HUES64 (cell line): ENCODE measurements around the gene SH2D3A.
"Not testable (repeated sequence)": the region's sequence is repeated elsewhere in the genome, so short reads cannot be mapped to it uniquely, and the experiment has no call there.

ENCODE experiments used
- H3K27ac ChIP-seq: 2 replicates; pipeline ENCODE4 v1.7.0; 2013; ENCODE audit warnings: low read depth, low read length, inconsistent platforms
- H3K27me3 ChIP-seq: 2 replicates; pipeline ENCODE4 v1.6.1; 2013; ENCODE audit warnings: mild to moderate bottlenecking, low read length; ENCODE audit not compliant: insufficient read depth
- H3K36me3 ChIP-seq: 2 replicates; pipeline ENCODE4 v1.6.1; 2013; ENCODE audit warnings: mild to moderate bottlenecking, low read length; ENCODE audit not compliant: insufficient read depth
- H3K4me1 ChIP-seq: 2 replicates; pipeline ENCODE4 v1.6.1; 2013; ENCODE audit warnings: mild to moderate bottlenecking, low read length, moderate library complexity; ENCODE audit not compliant: insufficient read depth
- H3K4me3 ChIP-seq: 2 replicates; pipeline ENCODE4 v1.5.1; 2013; ENCODE audit warnings: mild to moderate bottlenecking, low read length, moderate library complexity
- H3K9ac ChIP-seq: 2 replicates; pipeline ENCODE4 v1.6.1; 2013; ENCODE audit warnings: mild to moderate bottlenecking, low read depth, low read length
- H3K9me3 ChIP-seq: 2 replicates; pipeline ENCODE4 v1.6.1; 2013; ENCODE audit warnings: low read depth, low read length; ENCODE audit not compliant: insufficient read depth
- WGBS: fragments of 150-250, 120-280 bp; methylation state at CpG from one replicate; pipeline ENCODE4 v1.1.7; 2013; ENCODE audit warnings: missing lambda C conversion rate; 5-methylcytosine and 5-hydroxymethylcytosine counted together

Gene SH2D3A

DNA sequence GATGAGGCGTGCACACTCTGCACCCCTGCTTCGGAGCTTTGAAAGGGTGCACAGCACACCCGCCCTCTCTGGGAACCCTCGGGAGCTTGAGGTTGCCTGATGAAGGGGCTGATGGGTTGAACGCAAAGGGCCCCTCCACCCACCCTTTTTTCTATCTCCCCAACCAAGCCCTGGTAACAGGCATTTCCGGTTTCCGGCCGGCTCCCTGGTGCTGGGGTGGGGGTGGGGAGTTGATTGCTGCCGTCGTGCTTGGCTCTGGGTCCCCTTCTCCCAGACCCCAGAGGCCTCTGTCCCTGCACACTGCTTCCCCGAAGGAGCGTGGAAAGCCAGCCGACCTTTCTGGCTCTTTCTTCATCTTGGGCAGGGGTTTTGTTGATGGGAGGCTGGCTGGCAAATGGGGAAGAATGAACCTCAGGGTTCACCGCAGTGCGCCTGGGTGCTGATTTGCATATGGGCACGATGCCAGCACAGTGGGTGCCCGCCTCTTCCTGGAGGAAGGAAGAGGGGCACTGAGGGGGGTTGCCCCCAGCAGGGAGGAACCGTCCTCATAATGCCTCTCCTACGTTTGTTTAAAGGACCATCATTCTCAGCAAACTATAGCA, 34.4 kb upstream of the SH2D3A start:
- no peak overlapping the region for H3K4me3 ChIP-seq
- peaks cover 38% of the 10 kb centered on the region for H3K9me3 ChIP-seq
- WGBS, result 84% methylated on average over 14 of the region's 19 CpGs
- no peaks in the 10 kb centered on the region for H3K27me3 ChIP-seq
- H3K4me1 ChIP-seq, result no peaks in the 10 kb centered on the region
- no peak overlapping the region for H3K27ac ChIP-seq
- H3K9ac ChIP-seq, result no peak overlapping the region
- H3K36me3 ChIP-seq, result no peaks in the 10 kb centered on the region

DNA sequence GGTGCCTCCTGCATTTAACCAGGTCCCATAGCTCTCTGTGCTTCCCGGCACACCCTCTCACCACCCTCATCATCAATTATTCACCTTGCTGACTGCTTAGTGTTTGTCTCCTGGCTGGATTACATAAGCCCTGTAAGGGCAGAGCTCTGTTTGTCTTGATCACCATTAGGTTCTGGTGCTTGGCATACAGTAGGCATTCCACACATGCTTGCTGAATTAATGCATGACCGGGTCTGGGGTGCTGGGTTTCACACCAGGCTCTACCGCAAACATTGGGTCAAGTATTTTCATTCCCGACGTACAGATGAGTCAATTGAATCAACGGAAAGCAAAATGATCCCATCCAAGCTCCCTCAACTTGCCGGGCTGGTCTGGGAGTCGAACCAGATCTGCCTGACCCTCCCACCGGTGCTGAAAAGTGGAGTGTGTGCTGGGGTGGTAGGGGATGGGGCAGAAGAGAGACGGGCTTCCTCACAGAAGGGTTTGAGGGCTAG, 33.8 kb upstream of the SH2D3A start:
- Histone ChIP-seq H3K27me3 (no peaks in the 10 kb centered on the region), H3K9me3 (peaks cover 38% of the 10 kb centered on the region), H3K4me3 (no peak overlapping the region), H3K27ac (no peak overlapping the region), H3K36me3 (no peaks in the 10 kb centered on the region), H3K4me1 (no peaks in the 10 kb centered on the region), H3K9ac (no peak overlapping the region)
- 88% methylated on average over 10 of the region's 10 CpGs for WGBS

DNA sequence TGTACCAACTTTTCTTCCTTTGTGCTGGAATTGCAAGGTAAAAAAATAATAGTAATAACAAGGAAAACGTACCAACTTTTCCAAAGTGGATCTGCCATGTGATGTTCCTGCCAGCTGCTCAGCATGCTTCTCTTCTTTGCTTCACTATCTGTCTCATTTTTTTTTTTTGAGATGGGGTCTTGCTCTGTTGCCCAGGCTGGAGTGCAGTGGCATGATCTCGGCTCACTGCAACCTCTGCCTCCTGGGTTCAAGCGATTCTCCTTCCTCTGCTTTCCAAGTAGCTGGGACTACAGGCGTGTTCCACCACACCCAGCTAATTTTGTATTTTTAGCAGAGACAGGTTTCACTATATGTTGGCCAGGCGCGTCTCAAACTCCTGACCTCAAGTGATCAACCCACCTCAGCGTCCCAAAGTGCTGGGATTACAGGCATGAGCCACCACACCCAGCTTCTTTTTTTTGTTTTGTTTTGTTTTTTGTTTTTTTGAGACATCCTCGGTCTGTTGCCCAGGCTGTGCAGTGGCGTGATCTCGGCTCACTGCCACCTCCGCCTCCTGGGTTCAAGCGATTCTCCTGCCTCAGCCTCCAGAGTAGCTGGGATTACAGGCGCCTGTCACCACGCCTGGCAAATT, 33.0 kb upstream of the SH2D3A start:
- not testable (repeated sequence) for H3K4me1 ChIP-seq, H3K4me3 ChIP-seq, H3K27ac ChIP-seq, H3K27me3 ChIP-seq, H3K36me3 ChIP-seq, H3K9ac ChIP-seq
- WGBS, result 84% methylated on average over 14 of the region's 14 CpGs
- H3K9me3 ChIP-seq, result peaks cover 38% of the 10 kb centered on the region

DNA sequence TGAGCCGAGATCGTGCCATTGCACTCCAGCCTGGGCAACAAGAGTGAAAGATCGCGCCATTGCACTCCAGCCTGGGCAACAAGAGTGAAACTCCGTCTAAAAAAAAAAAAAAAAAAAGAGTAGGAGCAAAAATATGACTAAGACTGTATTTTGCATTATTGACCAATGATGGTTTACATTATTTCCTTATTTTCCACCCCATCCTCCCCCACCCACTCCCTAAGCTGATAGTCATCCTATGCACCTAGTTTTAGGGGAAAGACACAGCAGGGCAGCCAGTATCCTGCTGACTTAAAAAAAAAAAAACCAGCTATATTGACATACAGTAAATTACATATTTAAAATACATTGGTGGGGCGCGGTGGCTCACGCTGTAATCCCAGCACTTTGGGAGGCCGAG, 30.4 kb upstream of the SH2D3A start:
- no peak overlapping the region for H3K27ac ChIP-seq
- H3K4me3 ChIP-seq, result no peak overlapping the region
- no peaks in the 10 kb centered on the region for H3K4me1 ChIP-seq
- no peaks in the 10 kb centered on the region for H3K27me3 ChIP-seq
- no peaks in the 10 kb centered on the region for H3K36me3 ChIP-seq
- H3K9ac ChIP-seq, result no peak overlapping the region
- 89% methylated on average over 9 of the region's 9 CpGs for WGBS
- H3K9me3 ChIP-seq, result peaks cover 46% of the 10 kb centered on the region

DNA sequence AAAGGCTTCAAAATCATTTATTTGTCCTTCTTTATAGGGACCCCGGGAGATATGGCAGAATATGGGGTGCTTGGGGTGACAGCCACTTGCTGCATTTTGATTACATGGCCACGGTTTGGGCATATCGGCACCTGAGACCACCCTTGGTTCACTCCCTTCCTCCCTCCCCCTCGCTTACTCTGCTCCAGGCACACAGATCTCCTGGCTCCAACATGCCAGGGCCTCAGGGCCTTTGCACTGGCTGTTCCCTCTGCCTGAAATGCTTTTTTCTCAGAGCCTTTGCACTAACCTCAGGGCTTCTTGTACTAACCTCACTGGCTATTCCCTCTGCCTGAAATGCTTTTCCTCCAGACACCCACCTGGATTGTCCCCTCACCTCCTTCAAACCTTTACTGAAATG, 29.0 kb upstream of the SH2D3A start:
- Histone ChIP-seq H3K9ac (no peak overlapping the region), H3K4me3 (no peak overlapping the region), H3K36me3 (no peaks in the 10 kb centered on the region), H3K27ac (no peak overlapping the region), H3K4me1 (no peaks in the 10 kb centered on the region), H3K9me3 (peaks cover 51% of the 10 kb centered on the region), H3K27me3 (no peaks in the 10 kb centered on the region)
- WGBS, result 80% methylated on average over 4 of the region's 4 CpGs

DNA sequence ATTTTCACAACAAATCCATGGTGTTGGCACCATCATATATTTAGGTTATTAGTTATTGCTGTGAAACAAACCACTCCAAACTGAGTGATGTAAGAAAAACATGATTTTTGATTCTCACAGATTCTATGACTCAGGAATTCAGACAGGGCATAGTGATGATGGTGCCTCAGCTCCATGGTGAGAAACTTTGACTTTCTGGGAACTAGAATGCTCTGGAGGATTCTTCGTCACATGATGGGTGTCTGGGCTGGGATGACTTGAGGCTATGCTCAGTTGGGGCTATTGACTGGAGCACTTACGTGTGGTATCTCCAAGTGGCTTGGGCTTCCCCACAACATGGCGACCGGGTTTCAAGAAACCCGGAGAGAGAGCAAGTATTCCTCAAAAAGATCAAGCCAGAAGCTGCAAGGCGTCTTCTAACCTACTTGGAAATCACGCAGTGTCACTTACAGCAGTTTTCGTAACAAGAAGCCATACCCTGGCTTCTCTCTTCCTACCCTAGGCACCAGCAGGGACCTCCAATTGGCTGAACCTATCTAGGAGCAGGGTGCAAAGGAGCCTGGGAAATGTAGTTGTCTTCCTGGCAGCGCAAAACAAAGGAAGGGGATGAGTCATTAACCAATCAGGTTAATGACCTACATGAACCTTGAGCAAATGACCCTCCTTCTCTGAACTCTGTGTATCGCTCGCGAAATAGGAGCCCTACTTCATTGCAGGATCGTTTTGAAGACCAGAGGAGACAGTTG, 27.6 kb upstream of the SH2D3A start:
- Histone ChIP-seq H3K27ac (no peak overlapping the region), H3K9ac (no peak overlapping the region), H3K4me3 (no peak overlapping the region), H3K36me3 (no peaks in the 10 kb centered on the region), H3K9me3 (peaks cover 55% of the 10 kb centered on the region), H3K4me1 (no peaks in the 10 kb centered on the region), H3K27me3 (no peaks in the 10 kb centered on the region)
- 86% methylated on average over 13 of the region's 13 CpGs for WGBS

DNA sequence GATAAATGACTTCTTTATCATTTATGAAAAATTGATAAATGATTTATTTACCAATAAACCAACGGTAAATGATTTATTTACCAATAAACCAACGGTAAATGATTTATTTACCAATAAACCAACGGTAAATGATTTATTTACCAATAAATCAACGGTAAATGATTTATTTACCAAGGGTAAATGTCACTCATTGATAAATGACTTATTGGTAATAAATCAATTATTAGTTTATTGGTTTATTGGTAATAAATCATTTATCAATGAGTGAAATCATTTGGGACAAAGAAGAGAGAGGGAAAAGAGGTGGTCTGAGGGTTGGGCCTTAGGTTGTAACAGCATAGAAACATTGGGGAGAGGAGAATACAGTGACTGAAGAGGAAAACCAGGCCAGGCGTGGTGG, 26.7 kb upstream of the SH2D3A start:
- peaks cover 57% of the 10 kb centered on the region for H3K9me3 ChIP-seq
- no peak overlapping the region for H3K4me3 ChIP-seq
- 75% methylated on average over 4 of the region's 5 CpGs for WGBS
- no peak overlapping the region for H3K27ac ChIP-seq
- H3K9ac ChIP-seq, result no peak overlapping the region
- no peaks in the 10 kb centered on the region for H3K36me3 ChIP-seq
- no peaks in the 10 kb centered on the region for H3K4me1 ChIP-seq
- no peaks in the 10 kb centered on the region for H3K27me3 ChIP-seq

DNA sequence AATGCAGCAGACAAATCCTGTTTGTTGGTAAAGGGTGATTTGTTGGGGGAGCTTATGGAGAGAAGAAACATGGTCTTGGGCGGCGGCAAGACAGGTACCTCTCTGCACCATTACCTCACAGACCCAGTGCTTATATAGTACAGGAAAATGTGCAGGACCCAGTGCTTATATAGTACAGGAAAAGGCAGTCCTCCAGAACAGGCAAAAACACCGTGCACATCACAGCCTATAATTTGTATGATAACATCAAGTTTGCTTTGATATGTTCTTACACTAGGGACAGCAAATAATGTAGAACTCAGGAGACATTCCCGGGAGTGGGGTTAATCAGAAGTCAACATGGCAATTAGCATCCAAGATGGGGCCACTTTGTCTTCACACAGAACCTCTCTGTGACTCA, 26.2 kb upstream of the SH2D3A start:
- no peak overlapping the region for H3K4me3 ChIP-seq
- no peaks in the 10 kb centered on the region for H3K4me1 ChIP-seq
- WGBS, result 77% methylated on average over 1 of the region's 4 CpGs
- H3K9ac ChIP-seq, result no peak overlapping the region
- no peak overlapping the region for H3K27ac ChIP-seq
- no peaks in the 10 kb centered on the region for H3K27me3 ChIP-seq
- H3K9me3 ChIP-seq, result peaks cover 63% of the 10 kb centered on the region
- H3K36me3 ChIP-seq, result no peaks in the 10 kb centered on the region

DNA sequence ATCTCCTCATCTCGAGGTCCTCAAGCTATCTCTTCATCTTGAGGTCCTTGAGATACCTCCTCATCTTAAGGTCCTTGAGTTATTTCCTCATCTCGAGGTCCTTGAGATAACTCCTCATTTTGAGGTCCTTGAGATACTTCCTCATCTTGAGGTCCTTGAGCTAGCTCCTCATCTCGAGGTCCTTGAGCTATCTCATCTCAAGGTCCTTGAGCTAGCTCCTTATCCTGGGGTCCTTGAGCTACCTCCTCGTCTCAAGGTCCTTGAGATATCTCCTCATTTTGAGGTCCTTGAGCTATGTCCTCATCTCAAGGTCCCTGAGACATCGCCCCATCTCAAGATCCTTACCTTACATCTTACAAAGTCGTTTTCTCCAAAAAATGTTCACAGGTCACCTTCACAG, 24.0 kb upstream of the SH2D3A start:
- H3K9ac ChIP-seq, result no peak overlapping the region
- 50% methylated on average over 6 of the region's 6 CpGs for WGBS
- H3K4me1 ChIP-seq, result no peaks in the 10 kb centered on the region
- H3K36me3 ChIP-seq, result no peaks in the 10 kb centered on the region
- H3K27ac ChIP-seq, result no peak overlapping the region
- H3K27me3 ChIP-seq, result no peaks in the 10 kb centered on the region
- H3K9me3 ChIP-seq, result peaks cover 66% of the 10 kb centered on the region
- H3K4me3 ChIP-seq, result no peak overlapping the region

DNA sequence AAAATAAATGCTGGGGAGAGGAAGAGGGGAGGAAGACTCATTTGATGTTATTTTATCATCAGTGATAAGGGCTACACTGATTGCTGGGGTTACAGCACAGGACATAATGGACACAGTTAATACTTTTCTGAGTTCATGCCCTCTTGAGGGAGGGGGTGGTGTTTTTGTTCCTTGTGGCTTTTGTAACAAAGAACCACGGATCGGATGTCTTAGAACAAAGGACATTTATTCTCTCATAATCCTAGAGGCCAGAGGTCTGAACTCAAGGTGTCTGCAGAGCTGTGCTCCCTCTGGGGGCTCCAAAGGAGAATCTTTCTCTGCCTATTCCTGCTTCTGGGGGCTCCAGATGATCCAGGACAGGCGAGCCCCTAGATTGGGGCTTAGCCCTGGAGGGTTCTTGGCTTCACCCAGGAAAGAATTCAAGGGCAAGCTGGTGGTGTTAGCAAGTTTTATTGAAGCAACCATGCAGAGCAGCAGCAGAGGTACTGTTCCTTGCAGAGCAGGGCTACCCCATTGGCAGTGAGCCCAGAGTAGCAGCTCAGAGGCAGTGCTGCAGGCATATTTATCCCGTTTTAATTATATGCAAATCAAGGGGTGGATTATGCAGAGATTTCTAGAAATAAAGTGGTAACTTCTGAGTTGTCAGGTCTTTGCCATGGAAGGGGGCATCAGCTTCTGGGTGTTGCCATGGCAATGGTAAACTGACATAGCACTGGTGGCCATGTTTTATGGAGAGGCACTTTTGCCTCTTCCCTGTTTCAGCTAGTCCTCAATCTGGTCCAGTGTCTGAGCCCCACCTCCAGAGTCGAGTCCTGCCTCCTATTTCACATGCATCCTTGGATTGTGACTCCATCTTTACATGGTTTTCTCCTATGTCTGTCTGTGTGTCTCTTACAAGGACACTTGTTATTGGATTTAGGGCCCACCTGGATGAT, 23.2 kb upstream of the SH2D3A start:
- no peaks in the 10 kb centered on the region for H3K36me3 ChIP-seq

DNA sequence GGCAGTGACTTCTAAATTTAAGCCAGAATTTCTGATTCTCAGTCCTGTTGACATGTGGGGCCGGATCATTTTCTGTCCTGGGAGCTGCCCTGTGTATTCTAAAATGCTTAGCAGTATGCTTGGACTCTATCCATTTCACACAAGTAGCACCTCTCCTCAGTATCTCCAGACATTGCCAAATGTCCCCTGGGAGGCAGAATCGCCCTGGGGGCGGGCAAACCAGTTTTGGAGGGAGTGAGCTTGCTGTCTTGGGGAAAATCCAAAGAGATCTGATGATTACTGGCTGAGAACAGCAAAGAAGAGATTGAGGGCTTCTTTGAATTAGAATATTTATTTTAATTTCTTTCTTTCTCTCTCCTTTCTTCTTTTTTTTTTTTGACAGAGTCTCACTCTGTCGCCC, 21.7 kb upstream of the SH2D3A start:
- 54% methylated on average over 4 of the region's 4 CpGs for WGBS

More for the DNA sequence above, 23.2 kb upstream of the SH2D3A start:
- Histone ChIP-seq H3K4me1 (no peaks in the 10 kb centered on the region), H3K4me3 (no peak overlapping the region), H3K27me3 (no peaks in the 10 kb centered on the region), H3K9ac (no peak overlapping the region), H3K9me3 (peaks cover 61% of the 10 kb centered on the region), H3K27ac (no peak overlapping the region)
- WGBS, result 59% methylated on average over 5 of the region's 5 CpGs

More for the DNA sequence above, 21.7 kb upstream of the SH2D3A start:
- no peaks in the 10 kb centered on the region for H3K4me1 ChIP-seq
- no peak overlapping the region for H3K4me3 ChIP-seq
- H3K27ac ChIP-seq, result no peak overlapping the region
- H3K27me3 ChIP-seq, result no peaks in the 10 kb centered on the region
- H3K36me3 ChIP-seq, result no peaks in the 10 kb centered on the region
- H3K9ac ChIP-seq, result no peak overlapping the region
- H3K9me3 ChIP-seq, result peaks cover 51% of the 10 kb centered on the region
